K562 (cell line): ENCODE data around the gene DCXR. TPM values are rescaled to one million over a fixed set of nuclear protein-coding genes. Genes with fewer than 3 reads are reported as not detected.

ENCODE experiments used
- ATAC-seq: fragments of 200-7000 bp; cut with Tn5 transposase; 3 replicates; pipeline ENCODE4 v1.9.1; 2020; ENCODE audit warnings: moderate library complexity
- BruUV-seq: library from RNA; stranded (reverse); fragments of 400-500 nt; replicated peaks from 2 replicates; lab custom pipeline; 2021; lab: Mats Ljungman, UMichigan
- CTCF ChIA-PET: fragments of 300-600 bp; formaldehyde crosslinking; extraction: SDS; loops from one replicate; lab custom pipeline; 2021; ENCODE audit warnings: low intra/inter-chr PET ratio; lab: Yijun Ruan, JAX
- POLR2A ChIA-PET: fragments of 300-600, 350-650 bp; sonication (Branson Sonifier 250); formaldehyde crosslinking; extraction: SDS; loops from one replicate; lab custom pipeline; 2021; ENCODE audit warnings: antibody characterized with exemption, inconsistent platforms; lab: Yijun Ruan, JAX
- DNase-seq, 4 experiments: peaks; one replicate each; pipeline versions ENCODE4 v3.0.0 to v3.0.0-alpha.2; 2011 to 2018; ENCODE audit warnings: low spot score in 3 of 4, mixed read lengths in 3 of 4; ENCODE audit errors: extremely low read depth in 1 of 4
- FAIRE-seq: peaks from 2 replicates; lab custom pipeline; 2011; peaks lifted over from hg19 to GRCh38; lab: Jason Lieb, UNC
- H2AFZ ChIP-seq: 2 replicates; pipeline ENCODE4 v1.6.0; 2011; ENCODE audit warnings: low read depth, low read length, control low read depth, inconsistent platforms
- H3K27ac ChIP-seq: fragments of 200-600 bp; 3 replicates; pipeline ENCODE4 v1.8.0; 2011; ENCODE audit warnings: low read depth, mild to moderate bottlenecking, control low read depth, inconsistent platforms, low read length, moderate library complexity, mixed read lengths; ENCODE audit errors: extremely low read depth
- H3K27me3 ChIP-seq, 2 experiments: fragments of 300-600 bp in 1 of 2; 2 replicates in 1 of 2; 3 replicates in 1 of 2; pipeline versions ENCODE4 v1.6.0 to v1.8.0; 2011; ENCODE audit warnings: inconsistent platforms in 2 of 2, low read length in 2 of 2, mild to moderate bottlenecking in 1 of 2, mixed read lengths in 1 of 2, moderate library complexity in 1 of 2; ENCODE audit not compliant: control insufficient read depth in 2 of 2, insufficient read depth in 2 of 2
- H3K36me3 ChIP-seq: fragments of 300-600 bp; 3 replicates; pipeline ENCODE4 v1.8.0; 2011; ENCODE audit warnings: mild to moderate bottlenecking, low read length, inconsistent platforms; ENCODE audit not compliant: control insufficient read depth, insufficient read depth
- H3K4me1 ChIP-seq, 2 experiments: fragments of 200-600 bp in 1 of 2; replicated peaks in 1 of 2; 2 replicates in 1 of 2; 3 replicates in 1 of 2; pipeline versions ENCODE4 v1.5.1 to v1.8.0; 2011; ENCODE audit warnings: inconsistent platforms in 2 of 2, low read length in 2 of 2, mild to moderate bottlenecking in 1 of 2, mixed read lengths in 1 of 2, moderate library complexity in 1 of 2; ENCODE audit not compliant: control insufficient read depth in 2 of 2, insufficient read depth in 2 of 2
- H3K4me2 ChIP-seq: 2 replicates; pipeline ENCODE4 v1.6.1; 2011; ENCODE audit warnings: low read length, control low read depth, inconsistent platforms, mixed read lengths; ENCODE audit not compliant: insufficient read depth
- H3K4me3 ChIP-seq: fragments of 200-600 bp; sonication (generic), shearing (Covaris generic); 2 replicates; pipeline ENCODE4 v1.5.1; 2016; ENCODE audit warnings: control low read depth, inconsistent platforms
- H3K79me2 ChIP-seq: fragments of 200-600 bp; 3 replicates; pipeline ENCODE4 v1.8.0; 2011; ENCODE audit warnings: low read length, inconsistent platforms; ENCODE audit not compliant: control insufficient read depth, insufficient read depth
- H3K9ac ChIP-seq, 2 experiments: 2 replicates each; pipeline versions ENCODE4 v1.6.0 to v1.6.1; 2011; ENCODE audit warnings: low read depth in 2 of 2, low read length in 2 of 2, control low read depth in 1 of 2, inconsistent platforms in 1 of 2, mild to moderate bottlenecking in 1 of 2, mixed read lengths in 1 of 2; ENCODE audit not compliant: insufficient read depth in 1 of 2
- H3K9me1 ChIP-seq: one replicate; pipeline ENCODE4 v1.6.0; 2011; ENCODE audit warnings: inconsistent platforms, mild to moderate bottlenecking, low read length, moderate library complexity; ENCODE audit not compliant: control insufficient read depth, insufficient read depth
- H3K9me3 ChIP-seq: replicated peaks from 2 replicates; pipeline ENCODE4 v1.5.1; 2011; ENCODE audit warnings: low read depth, low read length, inconsistent platforms; ENCODE audit not compliant: control insufficient read depth, insufficient read depth
- H4K20me1 ChIP-seq: replicated peaks from 2 replicates; pipeline ENCODE4 v1.6.1; 2011; ENCODE audit warnings: low read length, inconsistent platforms, mixed read lengths; ENCODE audit not compliant: control insufficient read depth, insufficient read depth
- FOXM1 ChIP-seq, 2 experiments: fragments of 450-650 bp in 1 of 2; sonication (generic) in 1 of 2; formaldehyde crosslinking in 1 of 2; IDR thresholded peaks; 2 replicates each; pipeline versions ENCODE4 v1.6.1 to v1.9.0; 2017 to 2022; ENCODE audit warnings: low read depth in 2 of 2, mild to moderate bottlenecking in 2 of 2, missing genetic modification reagents in 1 of 2, moderate library complexity in 1 of 2
- HDAC3 ChIP-seq: fragments of 450-650 bp; IDR thresholded peaks from 2 replicates; pipeline ENCODE4 v1.6.1; 2018; ENCODE audit warnings: borderline replicate concordance, mild to moderate bottlenecking, moderate library complexity; ENCODE audit not compliant: partially characterized antibody
- NUFIP1 ChIP-seq: fragments of 450-650 bp; IDR thresholded peaks from 2 replicates; pipeline ENCODE4 v1.6.1; 2018; ENCODE audit not compliant: partially characterized antibody
- ZKSCAN1 ChIP-seq: fragments of 150-350 bp; IDR thresholded peaks from 2 replicates; pipeline ENCODE4 v1.6.1; 2016; ENCODE audit warnings: low read depth, low read length
- ZNF347 ChIP-seq: fragments of 450-650 bp; formaldehyde crosslinking; IDR thresholded peaks from 2 replicates; pipeline ENCODE4 v1.4.0; 2020; ENCODE audit warnings: low read depth, mild to moderate bottlenecking, moderate library complexity
- ZNF589 ChIP-seq: fragments of 200-800 bp; sonication (Bioruptor generic); IDR thresholded peaks from 2 replicates; pipeline ENCODE4 v1.6.1; 2016; ENCODE audit warnings: low read depth, missing genetic modification characterization, missing compliant biosample characterization
- WGBS: fragments of 100-300 bp; shearing (Covaris generic); methylation state at CpG from one replicate; pipeline ENCODE4 v1.1.6; 2016; ENCODE audit warnings: low coverage, mixed read lengths; ENCODE audit not compliant: insufficient coverage; ENCODE audit errors: missing lambda C conversion rate; 5-methylcytosine and 5-hydroxymethylcytosine counted together
- in situ Hi-C: fragments of 300-500 bp; cut with MboI; formaldehyde crosslinking; loops from 4 replicates; pipeline ENCODE4 v1.15.0; 2018; ENCODE audit warnings: inconsistent platforms, mixed read lengths
- intact Hi-C: fragments of 100-400 bp; cut with micrococcal nuclease; formaldehyde crosslinking; loops from 2 replicates; pipeline ENCODE4 v1.14.2; 2022
- polyA plus RNA-seq, 8 experiments: library from polyadenylated mRNA; depleted of rRNA in 4 of 8; stranded (reverse) in 5 of 8; unstranded in 3 of 8; fragments of >200 nt; fragmentation: Nextera tagmentation in 2 of 8; fragmentation: Illumina TruSeq in 1 of 8; extraction: Ambion mirVana in 2 of 8; extraction: Trizol in 1 of 8; gene quantifications; 2 replicates each; pipeline versions ENCODE4 v1.2.1 to v1.2.3, GENCODE V29; 2011 to 2014; ENCODE audit warnings: inconsistent platforms in 1 of 8, missing spikeins in 1 of 8
- total RNA-seq, 7 experiments: library from RNA; depleted of rRNA in 6 of 7; stranded (reverse); fragments of >200 nt in 6 of 7; fragmentation: Illumina TruSeq in 2 of 7; extraction: Trizol in 2 of 7; gene quantifications; 2 replicates each; pipeline versions ENCODE4 v1.2.1 to v1.2.3, GENCODE V29; 2011 to 2021; ENCODE audit warnings: low replicate concordance in 1 of 7

DCXR gene
- total and polyA plus RNA-seq, 9 of the 15 experiments (the other 6 are each of a cell fraction or from before 2014, with no cell fraction given) = 21.3 to 274 (median 156) TPM

- H3K4me2 ChIP-seq = no peak overlapping the region
- H3K4me3 ChIP-seq = no peak overlapping the region
- peaks cover 2% of the 10 kb centered on the region for H3K9me1 ChIP-seq
- H3K27ac ChIP-seq = no peak overlapping the region; the same call in 2 of the 3 replicates
- CTCF ChIA-PET = interaction anchor here (0.7 kb wide), 1 partner anchor 12 kb away, joined by 3 read pairs; no protein-coding TSS in a partner anchor
- H3K36me3 ChIP-seq = peaks cover 9% of the 10 kb centered on the region; the same call in 2 of the 3 replicates
- POLR2A ChIA-PET = interaction anchor here (1.7 kb wide), 1 partner anchor 8 kb away, joined by 5 read pairs; no protein-coding TSS in a partner anchor
- no peaks in the 10 kb centered on the region for H3K9me3 ChIP-seq
- DNase-seq = no peak
- no TSS peak for BruUV-seq
- peaks cover 3 to 48% of the 10 kb centered on the region in 2 experiments; a peak in 4 of 5 replicates for H3K4me1 ChIP-seq
- 44% methylated on average over 9 of the region's 9 CpGs for whole genome bisulfite sequencing
- no peaks in the 10 kb centered on the region for H3K79me2 ChIP-seq
- H3K9ac ChIP-seq = 0 out of 4 replicates have a peak overlapping the region, but pooled peaks of 1 of the 2 experiments have one; percentile 14
- no peaks in the 10 kb centered on the region for H4K20me1 ChIP-seq
- no peak overlapping the region for H2AFZ ChIP-seq
- in situ Hi-C loops (no loop called here), intact Hi-C loops (no loop called here)
- no peak for FAIRE-seq
- H3K27me3 ChIP-seq = no peaks in the 10 kb centered on the region
- TF ChIP-seq NUFIP1 = no peak
- no peak for TF ChIP-seq ZNF589 (CRISPR knock-in tag)
- TF ChIP-seq FOXM1 (IDR thresholded peaks at IDR 0.05; ENCODE audit: low read depth) = no peak
- TF ChIP-seq FOXM1 (CRISPR knock-in tag; IDR thresholded peaks at IDR 0.05; ENCODE audit: low read depth) = no peak
- TF ChIP-seq ZNF347 (CRISPR knock-in tag) = no peak
- TF ChIP-seq ZKSCAN1 = no peak
- no peak for TF ChIP-seq HDAC3
- no peak for ATAC-seq
Observed at GRCh38 chr17:82042649-82043048, 5.2 kb upstream of the DCXR start.
